PC-9 (cell line): ENCODE results near the gene MRPS5. TPM values are rescaled to one million over a fixed set of nuclear protein-coding genes. Genes with fewer than 3 reads are reported as not detected.

Source experiments
- BruUV-seq: library from RNA; stranded (reverse); fragments of 400-500 nt; replicated peaks from 2 replicates; lab custom pipeline; 2021; lab: Mats Ljungman, UMichigan
- CTCF ChIA-PET: fragments of 300-600 bp; sonication (Branson Sonifier 250); formaldehyde crosslinking; loops from one replicate; lab custom pipeline; 2022; ENCODE audit warnings: antibody characterized with exemption; lab: Charles Lee
- POLR2A ChIA-PET: fragments of 300-600 bp; sonication (Branson Sonifier 250); formaldehyde crosslinking; loops from one replicate; lab custom pipeline; 2022; ENCODE audit warnings: antibody characterized with exemption; ENCODE audit not compliant: unreplicated experiment; lab: Charles Lee
- DNase-seq, 2 experiments: peaks; one replicate each; pipeline versions ENCODE4 v3.0.0 to v3.0.0-alpha.2; 2015 to 2022; ENCODE audit warnings: mixed read lengths in 1 of 2
- H2AFZ ChIP-seq: fragments of 200-600 bp; sonication (generic); 2 replicates; pipeline ENCODE4 v1.8.1; 2017; ENCODE audit warnings: antibody characterized with exemption
- H3F3A ChIP-seq: fragments of 200-600 bp; sonication (generic); 2 replicates; pipeline ENCODE4 v1.8.1; 2017; ENCODE audit warnings: antibody characterized with exemption, mild to moderate bottlenecking, low read depth; ENCODE audit not compliant: insufficient read depth
- H3K27ac ChIP-seq: fragments of 200-600 bp; sonication (generic); 2 replicates; pipeline ENCODE4 v1.6.1; 2016; ENCODE audit warnings: mixed run types
- H3K27me3 ChIP-seq: fragments of 200-600 bp; sonication (generic); 2 replicates; pipeline ENCODE4 v1.6.1; 2016; ENCODE audit warnings: low read depth, mixed run types; ENCODE audit not compliant: insufficient read depth
- H3K36me3 ChIP-seq: fragments of 200-600 bp; sonication (generic); 2 replicates; pipeline ENCODE4 v1.6.1; 2016; ENCODE audit warnings: low read depth, mixed run types
- H3K4me1 ChIP-seq: fragments of 200-600 bp; sonication (generic); replicated peaks from 2 replicates; pipeline ENCODE4 v1.6.1; 2016; ENCODE audit warnings: mixed run types; ENCODE audit not compliant: insufficient read depth
- H3K4me2 ChIP-seq: fragments of 200-600 bp; sonication (generic); 2 replicates; pipeline ENCODE4 v1.6.1; 2017; ENCODE audit warnings: mixed run types
- H3K4me3 ChIP-seq: fragments of 200-600 bp; sonication (generic); 2 replicates; pipeline ENCODE4 v1.6.1; 2016; ENCODE audit warnings: mixed run types
- H3K79me2 ChIP-seq: fragments of 200-600 bp; sonication (generic); 2 replicates; pipeline ENCODE4 v1.6.1; 2017; ENCODE audit warnings: low read depth, mixed run types
- H3K9me2 ChIP-seq: fragments of 200-600 bp; sonication (generic); 2 replicates; pipeline ENCODE4 v1.8.1; 2017; ENCODE audit warnings: mild to moderate bottlenecking; ENCODE audit not compliant: insufficient read depth
- H3K9me3 ChIP-seq: fragments of 200-600 bp; sonication (generic); 2 replicates; pipeline ENCODE4 v1.8.1; 2016; ENCODE audit warnings: low read depth; ENCODE audit not compliant: insufficient read depth
- H4K20me1 ChIP-seq: fragments of 200-600 bp; sonication (generic); 2 replicates; pipeline ENCODE4 v1.8.1; 2017; ENCODE audit not compliant: insufficient read depth
- CTCF ChIP-seq: fragments of 200-600 bp; sonication (generic); conservative IDR thresholded peaks from 2 replicates; pipeline ENCODE4 v1.6.1; 2017; ENCODE audit warnings: mixed run types, antibody characterized with exemption, mild to moderate bottlenecking, moderate library complexity
- EZH2 ChIP-seq: fragments of 200-600 bp; sonication (generic); IDR thresholded peaks from 2 replicates; pipeline ENCODE4 v1.8.0; 2017; ENCODE audit warnings: antibody characterized with exemption, low read depth
- intact Hi-C: fragments of 100-400 bp; cut with micrococcal nuclease; formaldehyde crosslinking; loops from one replicate; pipeline ENCODE4 v1.10.0; 2022; ENCODE audit not compliant: unreplicated experiment
- total RNA-seq: library from RNA; stranded (reverse); gene quantifications from 2 replicates; pipeline ENCODE4 v1.2.3, GENCODE V29; 2021

The MRPS5 gene
- total RNA-seq, 1 experiment from 2014 or later = 69.0 TPM

GRCh38 chr2:95046371-95047112 lies 75.1 kb downstream of the MRPS5 start:
- no TSS peak for BruUV-seq
- Histone ChIP-seq H3F3A (peaks cover 60% of the 10 kb centered on the region), H3K4me1 (peaks cover 69% of the 10 kb centered on the region), H3K9me3 (no peaks in the 10 kb centered on the region), H3K4me2 (no peak overlapping the region), H3K27ac (0 out of 2 replicates have a peak overlapping the region, but pooled peaks have one; percentile 7), H3K79me2 (peaks cover 26% of the 10 kb centered on the region; the same call in 1 of the 2 replicates), H3K9me2 (no peaks in the 10 kb centered on the region), H3K4me3 (no peak overlapping the region), H2AFZ (no peak overlapping the region), H4K20me1 (no peaks in the 10 kb centered on the region), H3K36me3 (peaks cover 22% of the 10 kb centered on the region; the same call in 1 of the 2 replicates), H3K27me3 (no peaks in the 10 kb centered on the region)
- TF ChIP-seq EZH2 (no peak), CTCF (no peak)
- POLR2A ChIA-PET = no interaction called here
- intact Hi-C loops = no loop called here
- CTCF ChIA-PET = no interaction called here
- no peak for DNase-seq

GRCh38 chr2:95044601-95045000 lies 77.0 kb downstream of the MRPS5 start:
- no TSS peak for BruUV-seq
- H3K4me3 ChIP-seq = no peak overlapping the region
- intact Hi-C loops = no loop called here
- peaks cover 41% of the 10 kb centered on the region; the same call in 1 of the 2 replicates for H3K79me2 ChIP-seq
- ChIA-PET POLR2A (no interaction called here), CTCF (interaction anchor here (1.8 kb wide), 1 partner anchor 15 kb away, joined by 3 read pairs; no protein-coding TSS in a partner anchor)
- no peak overlapping the region for H3K27ac ChIP-seq
- H2AFZ ChIP-seq = no peak overlapping the region
- DNase-seq = no peak
- H3K9me3 ChIP-seq = no peaks in the 10 kb centered on the region
- peaks cover 18% of the 10 kb centered on the region; the same call in 1 of the 2 replicates for H3K36me3 ChIP-seq
- H3F3A ChIP-seq = peaks cover 60% of the 10 kb centered on the region
- peaks cover 69% of the 10 kb centered on the region for H3K4me1 ChIP-seq
- no peak overlapping the region for H3K4me2 ChIP-seq
- H3K27me3 ChIP-seq = no peaks in the 10 kb centered on the region
- no peaks in the 10 kb centered on the region for H3K9me2 ChIP-seq
- TF ChIP-seq CTCF (no peak), EZH2 (no peak)
- no peaks in the 10 kb centered on the region for H4K20me1 ChIP-seq

- H3K36me3 ChIP-seq = peaks cover 17% of the 10 kb centered on the region; the same call in 1 of the 2 replicates
- H3K27me3 ChIP-seq = no peaks in the 10 kb centered on the region
- no TSS peak for BruUV-seq
- peak in 1 of 2 experiments; percentile 83 for DNase-seq
- ChIA-PET CTCF (interaction anchor here (0.6 to 1.8 kb wide), 9 partner anchors 9 to 178 kb away, joined by 3 to 11 read pairs (median 3); no protein-coding TSS in a partner anchor), POLR2A (interaction anchor here (0.6 to 1.2 kb wide), 6 partner anchors 9 to 79 kb away, joined by 3 to 6 read pairs (median 4); no protein-coding TSS in a partner anchor)
- no peaks in the 10 kb centered on the region for H4K20me1 ChIP-seq
- peaks cover 65% of the 10 kb centered on the region for H3K4me1 ChIP-seq
- peak overlapping the region; percentile 45 for H3K4me2 ChIP-seq
- H3K79me2 ChIP-seq = peaks cover 48% of the 10 kb centered on the region
- intact Hi-C loops = loop anchor here (1.0 kb wide), 2 partner anchors 9 to 33 kb away; no protein-coding TSS in a partner anchor
- no peaks in the 10 kb centered on the region for H3K9me3 ChIP-seq
- peaks cover 69% of the 10 kb centered on the region for H3F3A ChIP-seq
- no peaks in the 10 kb centered on the region for H3K9me2 ChIP-seq
- TF ChIP-seq EZH2 (no peak), CTCF (no peak)
- H3K4me3 ChIP-seq = no peak overlapping the region
- H2AFZ ChIP-seq = no peak overlapping the region
- peak overlapping the region; percentile 48 for H3K27ac ChIP-seq
Measured at GRCh38 chr2:95043300-95044093, 78.1 kb downstream of the MRPS5 start.
